A673 (cell line): ENCODE data around the gene SMARCC2. TPM values are rescaled to one million over a fixed set of nuclear protein-coding genes. Genes with fewer than 3 reads are reported as not detected.
A peak's percentile ranks its signal among the peaks of the same experiment; 100 is the strongest.

Experiments
- BruUV-seq: library from RNA; stranded (reverse); fragments of 400-500 nt; replicated peaks from 2 replicates; lab custom pipeline; 2021; lab: Mats Ljungman, UMichigan
- CTCF ChIA-PET: fragments of 300-600 bp; sonication (Branson Sonifier 250); formaldehyde crosslinking; loops from one replicate; lab custom pipeline; 2022; ENCODE audit warnings: antibody characterized with exemption; lab: Charles Lee
- POLR2A ChIA-PET: fragments of 300-600 bp; sonication (Branson Sonifier 250); formaldehyde crosslinking; loops from one replicate; lab custom pipeline; 2022; ENCODE audit warnings: antibody characterized with exemption; ENCODE audit not compliant: low non-redundant PET; lab: Charles Lee
- DNase-seq: peaks from one replicate; pipeline ENCODE4 v3.0.0-alpha.2; 2015; ENCODE audit warnings: low spot score
- H3K27ac ChIP-seq: fragments of 200-600 bp; sonication (generic); 2 replicates; pipeline ENCODE4 v1.5.1; 2016; ENCODE audit warnings: mixed run types, low read depth, mild to moderate bottlenecking, mixed read lengths, antibody characterized with exemption, low read length; ENCODE audit not compliant: poor library complexity, severe bottlenecking
- H3K27me3 ChIP-seq: fragments of 200-600 bp; sonication (generic); replicated peaks from 2 replicates; pipeline ENCODE4 v1.6.1; 2017; ENCODE audit warnings: mixed run types, low read depth, mild to moderate bottlenecking, mixed read lengths, antibody characterized with exemption, low read length; ENCODE audit not compliant: insufficient read depth, poor library complexity
- H3K36me3 ChIP-seq: fragments of 200-600 bp; sonication (generic); 2 replicates; pipeline ENCODE4 v1.6.1; 2016; ENCODE audit warnings: mixed run types, mild to moderate bottlenecking, mixed read lengths, antibody characterized with exemption, low read length; ENCODE audit not compliant: insufficient read depth, poor library complexity, severe bottlenecking
- H3K4me1 ChIP-seq: fragments of 200-600 bp; sonication (generic); 2 replicates; pipeline ENCODE4 v1.6.1; 2017; ENCODE audit warnings: mixed run types, mild to moderate bottlenecking, mixed read lengths, antibody characterized with exemption, low read length; ENCODE audit not compliant: insufficient read depth, poor library complexity, severe bottlenecking
- H3K4me3 ChIP-seq: fragments of 200-600 bp; sonication (generic); 2 replicates; pipeline ENCODE4 v1.5.1; 2016; ENCODE audit warnings: low read depth, mixed run types, mild to moderate bottlenecking, mixed read lengths, low read length; ENCODE audit not compliant: poor library complexity, severe bottlenecking
- H3K9me3 ChIP-seq: fragments of 200-600 bp; sonication (generic); 2 replicates; pipeline ENCODE4 v1.6.1; 2016; ENCODE audit warnings: mixed run types, low read depth, mild to moderate bottlenecking, mixed read lengths, antibody characterized with exemption, low read length; ENCODE audit not compliant: poor library complexity, severe bottlenecking
- CTCF ChIP-seq: fragments of 300-800, 200-600 bp; sonication (generic); conservative IDR thresholded peaks from 2 replicates; pipeline ENCODE4 v1.5.1; 2017; ENCODE audit warnings: low read depth, mild to moderate bottlenecking, antibody characterized with exemption, low read length, moderate library complexity, mixed read lengths
- EZH2 ChIP-seq: fragments of 200-600 bp; sonication (generic); IDR thresholded peaks from 2 replicates; pipeline ENCODE4 v1.6.1; 2017; ENCODE audit warnings: borderline replicate concordance, low read depth, mild to moderate bottlenecking, mixed read lengths, antibody characterized with exemption, low read length; ENCODE audit not compliant: poor library complexity, severe bottlenecking
- intact Hi-C: fragments of 100-400 bp; cut with micrococcal nuclease; formaldehyde crosslinking; loops from one replicate; pipeline ENCODE4 v1.10.0; 2022; ENCODE audit not compliant: unreplicated experiment
- total RNA-seq: library from RNA; stranded (reverse); gene quantifications from 2 replicates; pipeline ENCODE4 v1.2.3, GENCODE V29; 2021

SMARCC2 gene
- total RNA-seq, 1 experiment from 2014 or later, result 133 TPM

GRCh38 chr12:56141946-56142784, 47.1 kb downstream of the SMARCC2 start:
- no TSS peak for BruUV-seq
- Histone ChIP-seq H3K27ac (no peak overlapping the region), H3K4me1 (no peaks in the 10 kb centered on the region), H3K4me3 (no peak overlapping the region), H3K36me3 (peaks cover 69% of the 10 kb centered on the region), H3K27me3 (no peaks in the 10 kb centered on the region), H3K9me3 (no peaks in the 10 kb centered on the region)
- CTCF ChIA-PET, result no interaction called here
- intact Hi-C loops, result no loop called here
- no peak for DNase-seq
- POLR2A ChIA-PET, result no interaction called here
- no peak for TF ChIP-seq CTCF
- TF ChIP-seq EZH2, result no peak

GRCh38 chr12:56137853-56138571, 51.3 kb downstream of the SMARCC2 start:
- BruUV-seq, result TSS peak; percentile 28
- TF ChIP-seq EZH2 (no peak), CTCF (no peak)
- CTCF ChIA-PET, result no interaction called here
- no peak overlapping the region for H3K4me3 ChIP-seq
- H3K36me3 ChIP-seq, result peaks cover 78% of the 10 kb centered on the region
- H3K27ac ChIP-seq, result no peak overlapping the region
- no peaks in the 10 kb centered on the region for H3K9me3 ChIP-seq
- DNase-seq, result no peak
- POLR2A ChIA-PET, result no interaction called here
- intact Hi-C loops, result no loop called here
- H3K4me1 ChIP-seq, result no peaks in the 10 kb centered on the region
- no peaks in the 10 kb centered on the region for H3K27me3 ChIP-seq

- Histone ChIP-seq H3K27ac (no peak overlapping the region), H3K4me3 (no peak overlapping the region), H3K9me3 (no peaks in the 10 kb centered on the region), H3K4me1 (no peaks in the 10 kb centered on the region), H3K36me3 (peaks cover 77% of the 10 kb centered on the region), H3K27me3 (no peaks in the 10 kb centered on the region)
- ChIA-PET POLR2A (interaction anchor here (0.6 kb wide), 1 partner anchor 12 kb away, joined by 3 read pairs; no protein-coding TSS in a partner anchor), CTCF (no interaction called here)
- no TSS peak for BruUV-seq
- no peak for DNase-seq
- intact Hi-C loops, result no loop called here
- TF ChIP-seq EZH2 (no peak), CTCF (no peak)
These were observed 54.4 kb downstream of the SMARCC2 start for GRCh38 chr12:56134897-56135296.
